HG03354 (cell line): ENCODE data around the gene RAD21L1.
A peak's percentile ranks its signal among the peaks of the same experiment; 100 is the strongest.
"Not testable (repeated sequence)": the region's sequence is repeated elsewhere in the genome, so short reads cannot be mapped to it uniquely, and the experiment has no call there.

Experiments
- ATAC-seq: cut with Tn5 transposase; IDR thresholded peaks from one replicate; pipeline ENCODE4 v1.9.1; 2021; ENCODE audit warnings: mild to moderate bottlenecking; ENCODE audit not compliant: unreplicated experiment, poor library complexity, severe bottlenecking

The RAD21L1 gene

DNA sequence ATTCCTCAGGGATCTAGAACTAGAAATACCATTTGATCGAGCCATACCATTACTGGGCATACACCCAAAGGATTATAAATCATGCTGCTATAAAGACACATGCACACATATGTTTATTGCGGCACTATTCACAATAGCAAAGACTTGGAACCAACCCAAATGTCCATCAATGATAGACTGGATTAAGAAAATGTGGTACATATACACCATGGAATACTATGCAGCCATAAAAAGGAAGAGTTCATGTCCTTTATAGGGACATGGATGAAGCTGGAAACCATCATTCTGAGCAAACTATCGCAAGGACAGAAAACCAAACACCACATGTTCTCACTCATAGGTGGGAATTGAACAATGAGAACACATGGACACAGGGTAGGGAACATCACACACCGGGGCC lies 3.1 kb upstream of the RAD21L1 start:
- ATAC-seq, result not testable (repeated sequence)

DNA sequence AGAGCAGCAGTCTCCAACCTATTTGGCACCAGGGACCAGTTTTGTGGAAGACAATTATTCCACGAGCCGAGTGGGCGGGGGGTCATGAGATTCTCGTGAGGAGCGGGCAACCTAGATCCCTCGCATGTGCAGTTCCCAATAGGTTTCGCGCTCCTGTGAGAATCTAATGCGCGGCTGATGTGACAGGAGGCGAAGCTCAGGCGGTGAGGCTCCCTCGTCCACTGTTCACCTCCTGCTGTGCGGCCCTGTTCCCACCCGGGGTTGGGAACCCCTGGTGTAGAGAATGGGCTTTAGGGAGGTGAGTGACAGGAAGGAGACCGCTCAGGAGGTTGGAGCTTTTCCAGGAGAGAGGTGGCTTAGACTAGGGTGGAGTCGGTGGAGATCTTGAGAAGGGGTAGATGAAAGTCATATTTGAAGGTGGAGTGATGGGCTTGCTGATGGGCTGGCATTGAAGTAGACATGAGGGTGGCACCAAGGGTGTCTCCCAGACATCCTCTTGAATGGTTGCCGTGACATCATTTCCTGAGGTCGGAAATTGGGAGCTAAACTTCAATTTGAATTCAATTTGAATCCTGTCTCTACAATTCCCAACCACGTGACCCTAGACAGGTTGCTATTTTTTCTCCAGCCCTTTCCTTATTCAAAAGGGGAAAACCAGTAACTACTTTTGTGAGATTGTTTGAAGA lies 1.5 kb upstream of the RAD21L1 start:
- ATAC-seq, result no peak

DNA sequence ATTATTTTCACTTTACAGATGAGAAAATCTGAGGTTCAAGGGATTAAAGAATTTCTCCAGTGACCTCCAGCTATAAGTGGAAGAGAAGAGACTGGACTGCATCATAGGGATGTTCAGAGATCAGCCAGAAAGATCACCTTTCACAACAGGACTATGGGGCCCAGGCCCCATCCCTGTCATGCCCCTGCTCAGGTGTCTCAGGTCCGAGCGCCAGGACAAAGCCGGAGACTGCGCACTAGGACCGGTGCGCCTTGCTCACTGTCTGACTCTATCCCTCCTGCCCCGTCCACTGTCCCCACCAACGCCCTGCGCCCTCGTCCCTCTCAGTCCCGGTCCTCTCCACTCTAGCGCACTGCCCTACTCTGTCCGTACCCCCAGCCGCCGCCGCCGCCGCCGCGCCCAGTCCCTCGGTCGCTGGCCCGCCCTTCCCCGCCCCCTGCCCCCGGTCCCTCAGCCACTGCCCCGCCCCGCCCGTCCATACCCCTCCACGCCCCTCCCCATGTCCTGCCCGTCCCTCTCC lies 521 bp upstream of the RAD21L1 start:
- no peak for ATAC-seq

DNA sequence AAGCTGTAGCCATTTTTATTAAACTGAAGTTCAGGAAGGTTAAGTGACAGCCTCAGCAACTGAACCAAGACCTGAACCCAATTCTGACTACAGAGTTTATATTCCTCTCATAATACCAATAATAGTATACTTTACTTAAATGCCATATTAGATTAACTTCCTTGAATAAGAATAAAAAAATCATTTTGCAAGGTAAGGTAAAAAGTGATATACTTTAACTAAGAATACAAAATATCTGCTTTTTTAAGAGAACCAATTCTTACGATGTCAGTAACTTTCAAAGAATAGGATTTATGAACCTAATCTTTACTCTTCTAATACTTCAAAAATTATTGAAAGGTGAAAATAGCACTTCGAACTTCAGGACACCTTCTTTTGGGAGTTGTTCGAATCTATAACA lies 3.7 kb downstream of the RAD21L1 start:
- no peak for ATAC-seq

DNA sequence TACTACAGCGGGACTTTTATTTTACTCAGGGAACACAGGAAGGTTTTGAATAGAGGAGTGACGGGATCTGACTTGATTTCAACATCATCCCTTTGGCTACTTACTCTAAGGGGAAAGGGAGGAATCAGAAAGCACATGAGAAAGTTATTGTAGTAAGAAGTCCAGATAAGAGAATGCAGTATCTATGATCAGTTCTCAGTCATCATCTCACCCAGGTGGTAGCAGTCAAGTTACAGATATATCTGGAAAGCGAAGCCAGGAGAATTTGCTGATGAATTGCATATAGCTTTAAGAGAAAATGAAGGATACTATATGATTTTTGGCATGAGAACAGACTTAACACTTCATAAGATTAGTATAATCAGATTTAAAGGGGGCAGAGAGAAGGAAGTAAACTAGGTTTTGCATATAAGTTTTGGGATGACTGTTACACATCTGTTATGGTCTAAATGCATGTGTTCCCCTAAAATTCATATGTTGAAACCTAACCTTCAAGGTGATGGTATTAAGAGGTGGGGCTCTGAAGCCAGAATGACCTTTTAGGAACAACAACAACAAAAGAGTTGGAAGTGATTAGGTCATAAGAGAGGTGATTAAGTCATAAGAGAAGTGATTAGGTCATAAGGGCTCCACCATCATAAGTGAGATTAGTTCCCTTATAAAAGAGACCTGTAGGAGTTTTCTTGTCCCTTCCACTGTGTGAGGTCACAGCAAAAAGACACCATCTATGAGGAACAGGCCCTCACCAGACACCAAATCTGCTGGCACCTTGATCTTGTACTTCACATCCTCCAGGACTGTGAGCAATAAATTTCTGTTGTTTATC lies 6.7 kb downstream of the RAD21L1 start:
- no peak for ATAC-seq

DNA sequence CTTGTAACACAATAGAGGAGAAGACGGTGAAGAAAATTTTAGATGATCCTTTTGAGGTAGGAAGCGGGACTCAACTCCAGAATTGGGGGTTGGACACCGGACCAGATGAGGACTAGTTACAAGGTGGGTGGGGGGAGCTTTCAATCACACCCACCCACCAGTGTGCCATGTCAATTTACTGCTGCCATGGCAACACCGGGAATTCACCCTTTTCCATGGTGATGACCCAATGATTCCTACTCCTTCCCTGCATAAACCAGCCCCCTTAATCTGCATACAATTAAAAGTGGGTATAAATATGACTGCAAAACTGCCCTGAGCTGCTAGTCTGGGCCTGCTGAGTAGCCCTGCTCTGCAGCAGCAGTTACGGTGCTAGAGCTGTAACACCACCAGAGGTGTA lies 14.7 kb downstream of the RAD21L1 start:
- ATAC-seq, result no peak

DNA sequence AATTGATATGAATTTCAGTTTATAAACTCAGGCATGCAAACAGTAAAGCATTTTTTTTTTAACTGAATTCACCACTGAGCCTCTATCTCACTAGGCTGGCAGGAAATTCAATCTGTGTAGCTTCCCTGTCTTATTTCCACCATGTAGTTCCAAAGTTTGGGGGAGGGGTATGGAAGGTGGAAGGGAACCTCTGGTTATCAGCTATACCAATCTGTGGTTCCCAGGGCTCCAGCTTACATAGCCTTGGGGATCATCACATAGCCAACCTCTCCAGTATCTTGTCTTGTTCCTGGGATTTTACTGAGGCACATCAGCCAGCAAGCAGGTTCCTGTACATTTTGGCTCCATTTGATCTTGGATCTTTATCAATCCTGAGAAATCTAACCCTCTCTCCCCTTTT lies 15.6 kb downstream of the RAD21L1 start:
- ATAC-seq, result no peak

DNA sequence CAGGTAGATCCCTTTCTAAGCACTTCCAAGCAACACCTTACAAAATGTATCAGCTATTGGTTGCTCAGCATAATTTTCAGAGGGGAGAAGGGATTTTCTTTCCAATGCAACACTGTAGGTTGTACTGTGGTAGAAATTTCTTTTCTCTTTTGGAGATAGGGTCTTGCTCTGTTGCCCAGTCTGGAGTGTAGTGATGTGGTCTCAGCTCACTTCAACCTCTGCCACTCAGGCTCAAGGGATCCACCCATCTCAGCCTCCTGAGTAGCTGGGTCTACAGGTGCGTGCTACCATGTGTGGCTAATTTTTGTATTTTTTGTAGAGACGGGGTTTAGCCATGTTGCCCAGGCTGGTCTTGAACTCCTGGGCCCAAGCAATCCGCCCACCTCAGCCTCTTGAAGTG lies 16.3 kb downstream of the RAD21L1 start:
- ATAC-seq, result no peak

DNA sequence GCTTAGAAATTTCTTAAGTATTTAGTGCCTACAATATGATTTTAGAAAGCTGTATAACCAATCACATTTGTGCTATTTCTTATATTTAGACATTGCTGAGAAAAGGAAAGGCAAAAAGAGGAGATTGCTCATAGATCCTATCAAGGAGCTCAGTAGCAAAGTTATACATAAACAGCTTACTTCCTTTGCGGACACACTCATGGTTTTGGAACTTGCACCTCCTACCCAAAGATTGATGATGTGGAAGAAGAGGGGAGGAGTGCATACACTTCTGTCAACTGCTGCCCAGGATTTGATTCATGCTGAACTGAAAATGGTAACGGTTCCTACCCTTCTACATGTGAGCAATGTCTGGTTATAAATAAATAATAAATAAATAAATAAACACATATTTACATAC lies 16.7 kb downstream of the RAD21L1 start:
- no peak for ATAC-seq

DNA sequence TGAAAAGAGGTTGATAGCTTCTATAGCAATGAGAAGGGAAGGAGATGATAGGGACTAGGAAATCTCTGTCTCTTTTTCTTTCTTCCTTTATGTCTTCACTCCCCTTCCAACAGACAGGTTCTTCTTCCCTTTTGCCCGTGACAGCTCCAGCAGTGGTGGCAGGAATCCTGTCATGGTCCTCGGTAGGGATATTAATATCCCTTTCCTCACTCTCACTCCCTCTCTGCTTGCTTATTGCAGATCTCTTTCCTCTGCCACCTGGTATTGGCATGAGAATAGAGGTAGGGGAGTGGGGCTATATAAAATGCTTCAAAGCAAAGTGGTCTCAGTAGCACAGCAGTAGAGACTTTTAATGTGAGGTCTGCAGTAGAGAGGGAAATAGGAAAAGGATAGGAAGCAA lies 19.7 kb downstream of the RAD21L1 start:
- ATAC-seq, result no peak

DNA sequence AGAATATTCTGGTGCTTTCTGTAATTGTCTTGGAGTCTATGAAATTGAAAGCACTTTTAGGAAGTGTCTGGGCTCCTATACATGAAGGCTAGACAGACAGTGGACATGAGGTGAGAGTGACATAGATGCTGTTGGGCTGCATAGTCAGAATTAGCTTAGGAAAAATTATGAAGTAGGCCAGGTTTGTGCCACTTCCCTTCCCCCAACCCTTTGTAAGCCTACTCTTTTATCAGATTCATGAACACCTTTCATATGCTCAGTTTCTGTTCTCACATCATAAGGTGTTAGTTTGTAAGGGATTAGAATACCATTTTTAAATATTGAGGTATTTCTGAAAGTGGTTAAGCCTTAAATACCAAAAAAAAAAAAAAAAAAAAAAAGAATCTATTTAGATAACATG lies 21.8 kb downstream of the RAD21L1 start:
- no peak for ATAC-seq

DNA sequence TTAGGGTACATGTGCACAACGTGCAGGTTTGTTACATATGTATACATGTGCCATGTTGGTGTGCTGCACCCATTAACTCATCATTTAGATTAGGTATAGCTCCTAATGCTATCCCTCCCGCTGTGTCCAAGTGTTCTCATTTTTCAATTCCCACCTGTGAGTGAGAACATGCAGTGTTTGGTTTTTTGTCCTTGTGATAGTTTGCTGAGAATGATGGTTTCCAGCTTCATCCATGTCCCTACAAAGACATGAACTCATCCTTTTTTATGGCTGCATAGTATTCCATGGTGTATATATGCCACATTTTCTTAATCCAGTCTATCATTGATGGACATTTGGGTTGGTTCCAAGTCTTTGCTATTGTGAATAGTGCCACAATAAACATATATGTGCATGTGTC lies 24.4 kb downstream of the RAD21L1 start:
- not testable (repeated sequence) for ATAC-seq

DNA sequence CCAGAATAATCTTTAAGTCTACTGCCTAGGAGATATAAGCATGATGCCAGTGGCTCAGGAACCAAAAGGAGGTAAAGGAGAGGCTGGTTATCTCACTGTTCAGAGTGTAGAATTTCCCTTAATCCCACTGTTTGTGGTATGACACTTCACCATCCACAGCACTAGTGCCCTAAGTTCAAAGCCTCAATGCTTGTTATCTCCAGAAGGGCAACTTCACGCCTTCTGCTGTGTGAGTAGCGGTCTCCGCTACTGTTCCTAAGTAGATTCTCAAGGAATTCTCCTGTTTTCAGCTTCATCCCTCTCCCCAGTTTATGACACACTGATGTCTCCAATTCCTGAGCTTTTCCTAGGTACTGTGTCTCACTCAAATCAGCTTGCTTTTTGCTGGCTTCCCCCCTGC lies 26.6 kb downstream of the RAD21L1 start:
- ATAC-seq, result no peak

DNA sequence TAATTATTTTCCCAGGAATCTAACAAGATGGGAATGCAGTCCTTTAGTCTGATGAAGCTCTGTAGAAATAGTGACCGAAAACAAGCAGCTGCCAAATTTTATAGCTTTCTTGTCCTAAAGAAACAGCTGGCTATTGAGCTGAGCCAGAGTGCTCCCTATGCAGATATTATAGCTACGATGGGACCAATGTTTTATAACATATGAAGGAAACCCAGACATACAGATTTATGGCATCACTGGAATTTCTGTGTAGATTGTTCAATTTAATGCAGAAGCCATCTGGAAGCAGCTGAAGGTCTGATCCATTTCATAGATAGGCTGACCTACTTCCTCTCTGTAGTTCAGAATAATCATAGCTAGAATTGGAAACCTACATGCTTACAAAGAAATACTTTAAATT lies 28.4 kb downstream of the RAD21L1 start:
- ATAC-seq, result no peak

DNA sequence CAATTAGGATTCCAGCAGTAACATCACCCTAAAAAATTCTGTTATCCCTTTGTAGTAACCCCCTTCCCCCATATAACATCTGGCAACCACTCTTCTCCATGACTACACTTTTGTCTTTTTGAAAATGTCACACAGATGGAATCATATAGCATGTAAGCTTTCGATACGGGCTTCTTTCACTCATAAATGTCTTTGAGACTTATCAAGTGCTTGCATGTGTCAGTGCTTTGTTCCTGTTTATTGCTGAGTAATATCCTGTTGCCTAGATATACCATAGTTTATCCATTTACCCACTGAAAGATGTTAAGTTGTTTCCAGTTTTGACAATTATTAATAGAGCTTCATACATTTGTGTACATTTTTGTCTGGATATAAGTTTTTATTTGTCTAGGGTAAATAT lies 29.8 kb downstream of the RAD21L1 start:
- ATAC-seq, result no peak

DNA sequence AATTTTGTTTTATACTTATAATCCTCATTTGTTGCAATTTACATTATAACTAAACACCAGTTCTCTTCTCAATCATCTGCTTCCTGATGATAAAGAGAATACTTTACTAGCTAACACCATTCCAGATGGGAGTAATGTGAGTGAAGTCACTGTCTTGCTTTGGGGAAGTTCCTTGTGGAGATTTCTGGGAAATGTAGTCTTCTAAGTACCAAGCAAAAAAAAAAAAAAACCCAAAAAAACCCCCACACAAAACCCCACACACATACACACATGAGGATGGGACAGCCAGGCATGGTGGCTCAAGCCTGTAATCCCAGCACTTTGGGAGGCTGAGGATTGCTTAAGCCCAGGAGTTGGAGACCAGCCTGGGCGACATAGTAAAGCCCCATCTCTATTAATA lies 38.0 kb downstream of the RAD21L1 start:
- no peak for ATAC-seq

DNA sequence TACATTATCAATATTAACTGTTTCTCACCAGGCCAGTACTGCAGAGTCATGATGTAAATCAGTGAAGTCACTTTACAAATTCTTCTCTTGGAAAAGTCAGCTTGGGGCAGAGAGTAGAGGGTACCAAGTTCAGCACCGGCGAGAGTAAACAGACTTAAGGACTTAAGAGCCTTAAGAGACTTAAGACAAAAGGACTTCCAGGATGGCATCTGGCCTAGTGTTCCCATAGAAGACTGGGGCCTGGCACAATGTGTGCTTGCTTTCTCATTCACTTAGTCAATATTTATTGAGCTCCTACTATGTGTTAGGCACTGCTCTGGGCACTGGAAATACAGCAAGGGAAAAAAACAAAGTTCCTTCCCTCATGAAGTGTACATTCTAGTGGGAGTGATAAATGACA lies 38.9 kb downstream of the RAD21L1 start:
- ATAC-seq, result no peak

DNA sequence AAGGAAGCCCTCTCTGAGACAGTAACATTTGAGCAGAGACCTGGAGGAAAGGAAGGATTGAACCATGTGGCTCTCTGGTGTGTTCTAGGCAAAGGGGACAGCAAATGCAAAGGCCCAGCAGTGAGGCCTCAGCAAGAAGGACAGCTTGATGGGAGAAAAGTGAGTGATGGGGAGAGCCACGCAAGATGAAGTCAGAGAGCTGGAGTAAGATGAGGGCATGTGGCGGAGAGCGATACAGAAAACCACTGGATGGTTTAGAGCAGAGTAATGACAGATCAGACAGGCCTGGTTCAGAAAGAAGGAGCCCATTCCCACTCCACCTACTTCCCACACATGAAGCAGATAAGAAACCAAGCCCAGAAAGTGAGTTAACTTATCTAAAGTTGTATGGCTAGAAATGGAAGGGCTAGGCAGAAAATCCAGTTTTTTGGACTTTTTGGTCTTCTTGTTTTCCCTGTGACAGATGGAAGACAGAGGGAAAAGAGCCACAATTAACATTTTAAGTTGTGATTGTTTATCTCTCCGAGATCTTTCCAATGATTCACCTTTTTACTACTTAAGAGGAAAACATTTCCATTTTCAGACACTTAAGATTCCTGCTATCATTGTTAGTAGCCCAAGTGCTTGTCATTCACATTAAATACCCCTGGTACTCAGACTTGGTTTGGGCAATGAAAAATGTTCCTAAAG lies 39.5 kb downstream of the RAD21L1 start:
- no peak for ATAC-seq

DNA sequence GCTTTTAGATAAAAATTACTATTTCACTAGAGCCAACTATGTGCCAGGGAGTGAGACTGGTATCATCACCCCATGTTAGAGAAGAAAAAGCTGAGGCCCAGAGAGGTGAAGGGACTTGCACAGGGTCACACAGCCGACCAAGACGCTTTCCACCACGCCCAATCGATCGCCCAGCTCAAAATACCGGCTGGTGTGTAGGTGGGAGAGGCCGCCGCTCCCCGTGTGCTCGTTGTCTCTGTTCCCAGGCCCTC lies 40.0 kb downstream of the RAD21L1 start:
- no peak for ATAC-seq

DNA sequence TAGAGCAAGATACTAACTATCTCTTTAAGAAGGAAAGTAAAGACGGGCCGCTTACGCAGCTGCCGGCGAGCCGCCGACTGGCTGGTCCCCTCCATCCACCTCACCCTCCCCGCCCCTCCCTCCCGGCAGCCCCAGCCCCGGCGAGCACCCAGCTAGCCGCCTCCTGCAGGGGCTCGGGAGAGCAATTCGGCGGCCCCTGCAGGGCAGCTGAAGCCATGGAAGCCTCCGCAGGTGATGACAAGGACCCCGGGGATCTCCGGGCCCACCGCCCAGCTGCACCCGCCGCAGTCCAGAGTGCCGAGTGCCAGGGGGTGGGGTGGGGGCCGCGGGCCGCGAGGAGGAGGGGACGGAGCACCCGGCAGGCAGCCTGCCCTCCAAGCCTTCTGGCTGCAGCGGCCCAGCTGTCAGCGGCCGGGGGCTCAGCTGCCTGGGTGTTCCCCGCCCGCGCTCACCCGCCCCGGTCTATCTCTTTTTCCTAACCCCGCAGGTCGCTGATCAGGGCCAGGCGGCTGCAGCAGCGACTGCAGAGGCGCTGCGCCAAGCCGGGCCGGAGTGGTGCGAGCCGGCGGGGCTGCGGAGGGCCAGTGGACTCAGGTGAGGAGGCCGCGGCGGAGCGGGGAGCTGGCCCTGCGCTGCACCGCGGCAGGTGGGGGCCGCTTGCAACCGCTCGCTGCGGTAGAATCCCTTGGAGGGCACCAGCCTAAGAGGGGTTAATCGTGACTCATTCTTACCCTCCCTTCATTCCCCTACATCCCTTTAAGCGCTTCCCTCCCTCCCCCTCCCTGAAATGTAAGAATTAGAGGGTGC lies 40.5 kb downstream of the RAD21L1 start, which contains the start of gene SNPH:
Gene SNPH, plus strand, starts transcription at position 128 of the 807 bp plus-strand sequence. CDS start 29,946 bp downstream, outside the sequence.
- peak; percentile 49 for ATAC-seq
